ENCODE data around the gene CSRNP3. TPM values are rescaled to one million over a fixed set of nuclear protein-coding genes. Genes with fewer than 3 reads are reported as not detected.
"Not testable (repeated sequence)": the region's sequence is repeated elsewhere in the genome, so short reads cannot be mapped to it uniquely, and the experiment has no call there.

CSRNP3 gene
- total RNA-seq, 1 experiment from 2014 or later = not detected

DNA sequence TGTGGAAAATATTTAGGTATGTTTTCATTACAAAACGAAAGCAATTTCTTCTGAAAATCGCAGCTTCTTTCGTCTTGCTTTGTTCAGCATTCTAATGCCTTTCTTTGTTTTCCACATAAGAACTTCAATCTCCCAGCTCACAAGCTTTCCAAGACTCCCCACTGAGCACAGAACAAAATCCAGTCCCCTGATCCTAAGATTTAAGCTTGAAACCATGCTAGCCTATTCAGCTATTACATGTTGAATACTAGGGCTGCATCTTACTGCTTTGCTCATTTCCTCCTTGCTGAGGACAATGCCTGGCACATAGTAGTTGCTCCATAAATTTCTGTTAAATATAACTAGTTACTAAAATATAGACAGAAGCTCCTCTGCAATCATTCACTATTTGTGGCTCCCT lies 163.9 kb downstream of the CSRNP3 start:
- no peak for DNase-seq (ENCODE audit: low read depth)

DNA sequence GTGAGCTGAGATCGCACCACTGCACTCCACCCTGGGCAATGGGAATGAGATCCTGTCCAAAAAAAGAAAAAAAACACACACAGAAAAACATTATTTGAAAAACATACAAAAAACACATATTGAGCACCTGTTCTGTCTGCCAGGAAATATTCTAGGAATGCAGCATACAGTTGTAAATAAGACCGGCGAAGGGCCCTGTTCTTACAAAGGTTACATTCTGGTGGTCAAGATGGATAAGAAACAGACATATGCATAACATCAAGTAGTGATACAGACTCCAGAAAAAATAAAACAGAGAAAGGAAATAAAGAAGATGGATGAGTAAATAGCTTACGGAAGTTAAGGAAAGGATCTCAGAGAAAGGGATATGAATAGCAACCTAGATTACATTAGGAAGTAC lies 164.8 kb downstream of the CSRNP3 start:
- DNase-seq (ENCODE audit: low read depth) = no peak

DNA sequence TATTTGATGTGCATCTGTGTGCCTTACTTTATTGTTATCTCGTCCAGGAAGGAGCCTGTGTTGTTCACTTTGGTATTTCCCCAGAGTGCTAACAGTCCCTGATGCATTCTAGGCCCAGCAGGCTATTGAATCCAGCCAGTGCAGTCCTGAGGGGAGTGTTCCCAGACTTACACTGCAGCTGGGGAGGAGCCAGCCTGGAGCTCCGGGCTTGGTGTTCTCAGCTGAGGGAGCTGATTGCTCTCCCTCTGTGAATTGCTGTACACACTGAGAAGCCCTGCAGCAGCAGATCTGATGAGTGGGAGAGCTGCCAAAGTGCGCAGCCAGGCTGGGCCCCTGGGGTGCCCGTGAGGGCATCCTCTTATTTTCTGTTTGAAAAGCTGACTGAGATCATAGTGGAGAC lies 165.4 kb downstream of the CSRNP3 start:
- no peak for DNase-seq (ENCODE audit: low read depth)

DNA sequence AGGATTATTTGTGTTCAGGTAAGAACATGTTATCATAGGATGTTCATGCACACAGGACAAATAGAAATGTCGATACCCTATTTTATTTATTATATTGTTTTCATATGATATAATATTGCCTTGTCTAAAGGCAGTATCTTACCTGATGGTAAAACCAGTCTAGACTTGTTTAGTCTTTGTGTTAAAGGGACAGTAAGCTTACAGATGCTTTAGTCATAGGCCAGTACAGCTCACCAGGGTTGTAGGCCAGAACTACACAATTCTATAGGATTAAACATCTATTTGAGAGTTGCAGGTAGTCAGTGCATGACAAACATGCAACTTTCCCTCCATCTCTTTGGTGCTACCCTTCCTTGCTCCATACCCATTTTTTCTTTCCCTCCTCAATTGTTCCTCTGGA lies 166.0 kb downstream of the CSRNP3 start:
- DNase-seq (ENCODE audit: low read depth) = no peak

DNA sequence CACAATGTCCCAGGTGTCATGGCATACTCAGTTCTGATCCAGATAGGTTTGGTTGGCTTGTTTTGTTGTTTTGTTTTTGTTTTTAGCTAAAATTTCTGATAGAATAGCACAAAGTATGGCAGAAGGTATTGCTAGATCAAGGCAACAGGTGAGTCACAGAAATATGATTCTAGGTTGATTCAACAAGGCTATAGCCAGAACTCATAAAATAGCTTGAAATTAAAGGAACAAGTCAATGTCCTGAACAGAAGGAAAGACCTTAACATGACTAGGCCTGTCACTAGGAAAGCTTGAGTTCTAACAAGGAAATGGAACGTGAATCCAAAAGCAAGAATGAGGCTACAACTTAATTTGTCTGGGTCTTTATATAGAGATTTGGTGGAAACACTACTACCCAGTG lies 167.5 kb downstream of the CSRNP3 start:
- DNase-seq (ENCODE audit: low read depth) = no peak

DNA sequence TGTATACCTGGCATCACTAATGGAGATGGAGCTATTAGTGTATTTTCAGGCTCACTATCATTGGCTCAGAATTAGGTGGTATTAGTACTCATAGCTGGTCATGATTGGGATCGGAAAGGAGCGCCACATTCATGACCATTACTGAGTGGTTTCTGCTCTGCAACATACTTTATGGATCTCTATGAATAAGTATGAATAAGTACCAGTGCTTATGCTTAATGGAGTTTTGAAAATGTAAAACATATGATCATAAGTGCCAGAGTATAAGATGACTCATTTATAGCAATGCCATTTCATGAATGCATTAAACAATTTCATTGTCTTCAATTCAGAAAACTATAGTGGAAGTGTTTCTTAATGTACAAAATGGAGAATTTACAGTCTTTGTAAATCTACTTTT lies 167.9 kb downstream of the CSRNP3 start:
- no peak for DNase-seq (ENCODE audit: low read depth)

DNA sequence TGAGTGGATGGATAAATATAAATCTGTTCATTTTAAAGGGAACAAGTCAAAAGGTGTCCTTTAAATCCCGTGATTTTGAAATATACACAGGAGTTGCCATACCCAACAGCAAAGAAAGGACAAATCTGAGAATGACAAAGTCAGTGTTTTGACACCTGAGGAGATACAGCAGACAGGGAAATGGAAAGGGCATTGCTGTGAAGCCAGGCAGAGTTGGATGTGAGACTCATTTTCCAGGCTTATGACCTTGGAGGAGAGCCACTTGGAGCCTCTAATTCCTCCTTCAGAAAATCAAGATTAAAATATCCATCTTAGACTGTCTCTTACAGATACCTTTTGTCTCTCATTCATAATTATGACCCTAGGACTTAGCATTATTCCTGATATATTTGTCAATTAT lies 170.0 kb downstream of the CSRNP3 start:
- DNase-seq (ENCODE audit: low read depth) = no peak

DNA sequence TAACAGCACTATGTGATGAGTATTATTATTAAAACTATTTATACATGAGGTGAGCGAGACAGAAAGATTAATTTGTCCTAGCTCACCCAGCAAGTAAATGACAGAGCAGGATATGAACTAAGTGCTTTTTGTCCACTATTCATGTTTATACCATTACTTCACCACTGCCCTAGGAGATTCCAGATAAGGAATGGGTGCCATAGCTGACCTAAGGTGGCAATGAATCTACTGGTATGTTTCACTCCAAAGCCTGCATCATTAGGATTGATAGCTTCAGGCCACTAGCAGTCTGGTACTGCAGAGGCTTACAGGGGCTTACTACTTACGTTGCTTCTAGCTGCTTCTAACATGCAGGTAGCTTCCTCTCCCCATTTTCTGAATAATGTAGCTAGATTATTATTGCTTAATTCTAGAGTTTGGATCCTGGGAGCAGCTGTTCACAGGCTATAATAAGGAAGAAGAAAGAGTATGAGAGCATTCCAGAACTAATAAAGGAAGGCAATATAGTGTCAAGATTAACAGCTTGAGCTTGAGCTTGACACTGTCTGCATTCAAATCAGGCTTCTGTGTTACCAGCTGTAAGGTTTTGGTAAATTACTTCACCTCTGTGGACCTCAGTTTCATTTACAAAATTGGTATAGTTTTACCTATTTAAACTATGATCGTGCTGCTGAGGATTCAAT lies 170.9 kb downstream of the CSRNP3 start:
- DNase-seq (ENCODE audit: low read depth) = no peak

DNA sequence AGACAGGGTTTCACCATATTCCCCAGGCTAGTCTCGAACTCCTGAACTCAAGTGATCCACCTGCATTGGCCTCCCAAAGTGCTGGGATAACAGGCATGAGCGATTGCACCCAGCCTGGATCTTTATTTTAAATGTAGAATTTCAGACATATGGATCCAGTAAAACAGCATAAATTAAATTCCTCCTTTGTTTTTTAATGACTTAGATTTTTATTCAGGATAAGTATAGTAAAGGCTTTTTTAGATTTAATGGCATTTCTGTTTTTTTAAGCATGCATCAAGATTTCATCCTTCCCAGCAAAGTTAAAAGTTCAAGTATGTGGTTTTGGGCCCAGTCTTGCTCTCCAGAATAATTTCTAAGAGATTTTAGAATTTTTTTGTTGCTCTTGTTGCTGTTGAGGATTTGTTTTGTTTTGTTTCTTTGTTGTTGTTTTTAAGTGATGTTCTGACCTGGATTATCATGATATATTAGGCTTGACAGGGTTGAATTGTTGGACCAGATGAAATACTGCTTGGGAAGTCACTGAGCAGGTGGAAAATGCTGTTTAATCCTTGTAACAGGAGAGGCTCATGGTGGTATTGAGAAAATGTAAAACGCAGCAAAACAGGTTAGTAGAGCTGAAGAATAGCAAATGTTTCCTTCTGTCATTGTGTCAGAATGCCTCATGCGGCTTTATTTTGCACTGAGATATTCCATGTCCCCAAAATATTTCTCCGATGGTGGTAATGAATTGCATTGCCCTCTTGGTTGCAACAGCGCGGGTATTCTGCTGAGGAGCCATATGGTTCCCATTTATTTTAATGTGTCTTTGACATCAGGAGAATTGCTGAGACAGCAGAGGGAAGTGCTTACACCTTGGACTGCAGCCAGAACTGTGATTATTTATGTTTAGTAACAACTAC lies 176.7 kb downstream of the CSRNP3 start:
- DNase-seq (ENCODE audit: low read depth) = no peak

DNA sequence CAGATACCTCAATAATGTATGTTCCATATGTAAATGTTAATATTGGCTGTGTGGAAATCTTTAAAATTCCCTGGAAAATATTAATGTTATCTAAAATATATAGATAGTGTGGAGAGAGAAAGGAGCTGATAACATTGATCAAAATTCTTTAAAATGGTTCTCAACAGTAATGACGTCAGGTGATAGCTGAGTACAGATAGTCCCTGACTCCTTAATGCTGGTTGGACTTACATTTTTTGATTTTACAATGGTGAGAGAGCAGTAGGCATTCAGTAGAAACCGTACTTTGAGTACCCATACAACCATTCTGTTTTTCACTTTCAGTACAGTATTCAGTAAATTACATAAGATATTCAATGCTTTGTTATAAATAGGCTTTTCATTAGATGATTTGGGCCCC lies 177.9 kb downstream of the CSRNP3 start:
- no peak for DNase-seq (ENCODE audit: low read depth)

DNA sequence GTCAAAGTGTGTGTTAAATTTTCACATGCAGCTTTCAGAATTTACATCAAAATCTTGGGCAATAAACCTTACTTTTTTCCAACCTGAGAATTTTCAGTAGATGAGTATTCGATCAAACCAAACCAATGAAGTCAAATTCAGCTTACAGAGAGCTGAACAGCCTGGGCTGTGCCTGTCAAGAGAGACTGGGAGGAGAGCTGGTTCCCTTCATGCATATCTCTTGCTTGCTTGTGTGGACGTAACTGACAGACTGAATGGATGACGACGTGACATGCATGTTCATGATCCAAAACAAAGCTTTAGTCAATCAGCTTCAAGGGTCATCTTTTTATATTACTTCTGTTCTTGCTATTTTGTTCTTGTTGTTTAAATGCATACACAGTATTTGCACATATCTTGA lies 179.3 kb downstream of the CSRNP3 start:
- DNase-seq (ENCODE audit: low read depth) = no peak

DNA sequence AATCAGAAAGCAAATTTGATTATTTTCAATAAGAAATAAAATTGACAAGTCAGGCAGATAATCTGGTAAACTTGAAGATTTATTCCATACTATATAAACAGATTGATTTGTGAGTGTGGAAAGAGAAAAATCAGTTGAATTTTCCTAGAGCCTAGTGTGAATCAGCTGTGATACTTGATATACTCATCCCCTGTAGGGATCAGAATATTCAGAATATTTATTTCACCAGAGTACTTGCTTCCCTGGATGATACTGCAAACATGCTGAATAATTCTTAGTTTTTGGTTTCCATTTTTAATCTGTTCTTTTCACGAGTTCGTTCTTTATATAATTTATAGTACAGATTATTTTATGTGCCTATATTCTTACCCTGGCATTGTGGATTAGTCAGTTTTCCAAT lies 181.7 kb downstream of the CSRNP3 start:
- DNase-seq (ENCODE audit: low read depth) = no peak

DNA sequence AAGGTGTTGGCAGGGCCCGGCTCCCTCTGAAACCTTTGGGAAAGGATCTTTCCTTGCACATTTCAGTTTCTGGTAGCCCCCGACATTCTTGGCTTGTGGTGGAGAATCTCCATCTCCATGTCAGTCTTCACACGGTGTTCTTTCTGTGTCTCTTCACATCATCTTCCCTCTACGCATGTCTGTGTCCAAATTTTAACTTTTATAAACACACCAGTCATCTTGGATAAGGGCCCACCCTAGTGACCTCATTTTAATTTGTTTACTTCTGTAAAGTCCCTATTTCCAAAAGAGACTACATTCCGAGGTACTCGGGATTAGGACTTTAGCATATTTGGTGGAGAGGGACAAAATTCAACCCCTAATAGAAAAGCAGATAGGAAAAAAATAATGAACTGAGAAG lies 186.2 kb downstream of the CSRNP3 start:
- no peak for DNase-seq (ENCODE audit: low read depth)

DNA sequence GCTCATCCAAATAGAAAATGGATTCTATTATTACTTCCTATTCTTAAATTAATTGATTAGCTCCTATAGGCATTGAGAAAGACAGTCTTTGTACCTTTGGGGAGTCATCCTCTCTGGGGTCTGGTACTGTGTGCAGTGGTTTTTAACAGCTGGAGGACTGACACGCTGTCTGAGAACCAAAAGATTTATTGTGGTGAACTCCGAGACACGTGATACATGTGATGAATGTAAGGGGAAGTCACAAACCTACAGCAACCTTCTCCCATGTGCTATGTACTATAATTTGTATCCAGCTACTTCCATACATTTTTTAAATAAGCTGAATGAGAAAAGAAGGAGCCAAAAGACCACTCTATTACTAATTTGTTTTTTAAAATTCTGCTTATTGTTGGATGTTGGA lies 190.9 kb downstream of the CSRNP3 start:
- DNase-seq (ENCODE audit: low read depth) = no peak

DNA sequence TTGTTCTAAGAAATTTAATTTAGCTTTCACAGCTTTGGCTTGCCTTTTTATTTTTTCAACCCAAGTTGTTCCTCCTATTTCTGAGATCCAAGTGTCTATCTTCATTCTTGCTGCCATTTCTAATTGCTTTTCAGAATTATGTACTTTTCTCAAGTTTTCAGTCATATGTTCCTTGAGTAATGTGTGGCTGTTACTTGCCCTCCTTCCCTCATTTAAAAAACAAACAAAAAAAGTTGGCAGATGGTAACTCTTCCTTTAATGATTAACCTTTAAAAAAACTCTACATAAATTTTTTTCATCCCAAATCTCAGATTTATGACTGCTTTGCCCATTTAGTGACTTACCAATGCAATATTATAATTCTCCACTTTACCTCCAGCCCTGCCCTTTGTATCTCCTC lies 193.2 kb downstream of the CSRNP3 start:
- DNase-seq (ENCODE audit: low read depth) = no peak

DNA sequence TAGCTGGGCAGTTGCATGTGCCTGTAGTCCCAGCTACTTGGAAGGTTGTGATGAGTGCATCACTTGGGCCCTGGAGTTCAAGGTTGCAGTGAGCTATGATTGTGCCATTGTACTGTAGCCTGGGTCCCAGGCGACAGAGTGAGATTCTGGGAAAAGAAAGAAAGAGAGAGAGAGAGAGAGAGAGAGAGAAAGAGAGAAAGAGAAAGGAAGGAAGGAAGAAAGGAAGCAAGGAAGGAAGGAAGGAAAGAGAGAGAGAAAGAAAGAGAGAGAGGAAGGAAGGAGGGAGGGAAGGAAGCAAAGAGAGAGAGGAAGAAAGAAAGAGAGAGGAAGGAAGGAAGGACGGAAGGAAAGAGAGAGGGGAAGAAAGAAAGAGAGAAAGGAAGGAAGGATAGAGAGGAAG lies 196.1 kb downstream of the CSRNP3 start:
- no peak for DNase-seq (ENCODE audit: low read depth)

DNA sequence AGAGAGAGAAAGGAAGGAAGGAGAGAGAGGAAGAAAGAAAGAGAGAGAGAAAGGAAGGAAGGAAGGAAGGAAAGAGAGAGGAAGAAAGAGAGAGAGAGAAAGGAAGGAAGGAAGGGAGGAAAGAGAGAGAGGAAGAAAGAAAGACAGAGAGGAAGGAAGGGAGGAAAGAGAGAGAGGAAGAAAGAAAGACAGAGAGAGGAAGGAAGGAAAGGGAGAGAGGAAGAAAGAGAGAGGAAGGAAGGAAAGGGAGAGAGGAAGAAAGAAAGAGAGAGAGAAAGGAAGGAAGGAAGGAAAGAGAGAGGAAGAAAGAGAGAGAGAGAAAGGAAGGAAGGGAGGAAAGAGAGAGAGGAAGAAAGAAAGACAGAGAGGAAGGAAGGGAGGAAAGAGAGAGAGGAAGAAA lies 196.6 kb downstream of the CSRNP3 start:
- DNase-seq (ENCODE audit: low read depth) = not testable (repeated sequence)

DNA sequence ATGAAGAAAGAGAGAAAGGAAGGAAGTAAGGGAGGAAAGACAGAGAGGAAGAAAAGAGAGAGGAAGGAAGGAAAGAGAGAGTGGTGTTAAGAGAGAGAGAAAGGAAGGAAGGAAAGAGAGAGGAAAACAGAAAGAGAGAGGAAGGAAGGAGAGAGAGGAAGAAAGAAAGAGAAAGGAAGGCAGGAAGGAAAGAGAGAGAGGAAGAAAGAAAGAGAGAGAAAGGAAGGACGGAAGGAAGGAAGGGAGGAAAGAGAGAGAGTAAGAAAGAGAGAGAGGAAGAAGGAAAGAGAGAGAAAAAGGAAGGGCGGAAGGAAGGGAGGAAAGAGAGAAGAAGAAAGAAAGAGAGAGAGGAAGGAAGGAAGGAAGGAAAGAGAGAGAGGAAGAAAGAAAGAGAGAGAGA lies 197.1 kb downstream of the CSRNP3 start:
- no peak for DNase-seq (ENCODE audit: low read depth)

DNA sequence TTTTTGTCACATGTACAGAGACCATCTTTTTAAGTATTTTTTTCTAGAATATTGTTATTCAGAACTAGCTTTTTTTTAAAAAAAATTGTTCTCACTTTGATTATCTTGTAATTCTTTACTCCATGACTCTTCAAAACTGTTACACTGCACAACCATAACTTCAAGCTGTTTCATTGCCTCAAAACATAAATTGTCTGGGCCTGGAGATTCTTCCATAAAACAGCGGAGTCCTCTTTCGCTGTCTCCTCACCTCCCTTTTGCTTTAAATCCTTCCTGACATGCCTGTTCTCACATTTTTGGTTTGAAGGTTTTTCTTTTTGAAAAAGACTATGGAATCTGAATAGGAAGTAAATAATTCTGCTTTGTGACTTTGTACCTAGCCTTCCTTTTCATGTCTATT lies 197.9 kb downstream of the CSRNP3 start:
- DNase-seq (ENCODE audit: low read depth) = no peak

DNA sequence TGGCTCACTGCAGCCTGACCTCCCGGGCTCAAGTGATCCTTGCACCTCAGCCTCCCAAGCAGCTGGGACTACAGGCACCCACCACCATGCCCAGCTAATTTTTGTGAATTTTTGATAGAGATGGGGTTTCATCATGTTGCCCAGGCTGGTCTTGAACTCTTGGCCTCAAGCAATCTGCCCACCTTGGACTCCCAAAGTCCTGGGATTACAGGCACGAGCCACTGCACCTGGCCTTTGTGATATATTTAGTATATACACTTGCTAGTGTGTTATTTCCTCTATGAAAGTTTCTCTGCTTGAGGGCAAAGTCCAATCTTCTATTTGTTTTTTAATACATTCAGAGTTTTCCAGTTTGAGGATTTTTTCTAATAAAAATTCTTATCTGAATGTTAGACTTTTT lies 205.3 kb downstream of the CSRNP3 start:
- no peak for DNase-seq (ENCODE audit: low read depth)

DNA sequence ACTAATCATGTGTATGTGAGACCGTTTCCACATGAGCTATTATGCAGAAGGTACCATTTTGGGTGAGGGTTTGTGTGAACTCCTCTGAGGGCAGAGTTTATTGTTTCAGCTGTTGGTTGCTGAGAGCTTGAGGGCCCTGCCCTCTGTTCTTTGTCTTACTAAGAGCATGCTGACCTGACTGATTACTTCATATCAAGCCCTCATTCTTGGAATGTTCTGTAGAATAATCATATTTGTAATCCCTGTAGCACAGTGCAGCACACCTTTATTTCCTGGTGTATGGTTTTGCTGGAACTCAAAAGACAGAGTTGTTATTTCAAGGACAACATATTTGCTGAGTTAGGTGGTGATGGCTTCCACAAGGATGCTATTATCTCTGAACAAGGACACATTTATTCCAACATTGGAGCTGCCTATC lies 206.1 kb downstream of the CSRNP3 start:
- DNase-seq (ENCODE audit: low read depth) = no peak

DNA sequence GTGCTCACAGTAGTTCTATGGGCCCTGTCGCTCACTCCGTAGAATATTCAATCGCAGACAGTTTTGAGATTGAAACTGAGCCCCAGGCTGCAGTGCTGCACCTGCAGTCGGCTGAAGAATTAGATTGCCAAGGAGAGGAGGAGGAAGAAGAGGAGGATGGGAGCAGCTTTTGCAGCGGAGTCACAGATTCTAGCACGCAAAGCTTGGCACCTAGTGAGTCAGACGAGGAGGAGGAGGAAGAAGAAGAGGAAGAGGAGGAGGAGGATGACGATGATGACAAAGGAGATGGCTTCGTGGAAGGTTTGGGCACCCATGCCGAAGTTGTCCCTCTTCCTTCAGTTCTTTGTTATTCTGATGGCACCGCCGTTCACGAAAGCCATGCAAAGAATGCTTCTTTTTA lies 209.4 kb downstream of the CSRNP3 start:
- DNase-seq (ENCODE audit: low read depth) = no peak

DNA sequence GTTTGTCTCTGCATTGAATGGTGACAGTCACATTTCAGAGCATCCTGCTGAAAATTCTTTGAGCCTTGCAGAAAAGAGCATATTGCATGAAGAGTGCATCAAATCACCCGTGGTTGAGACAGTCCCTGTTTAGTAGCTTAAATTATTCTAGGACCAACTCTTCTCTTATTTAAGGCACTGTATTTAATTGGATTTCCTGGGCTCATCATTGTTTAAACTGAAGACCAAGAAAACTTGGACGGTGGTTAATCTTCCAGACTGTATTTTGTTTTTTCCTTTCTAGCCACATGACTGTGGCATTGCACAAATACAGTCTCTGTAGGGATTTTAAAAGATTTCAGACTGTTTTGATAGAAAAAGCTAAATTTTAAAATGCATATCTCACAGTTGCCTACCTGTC lies 210.1 kb downstream of the CSRNP3 start:
- DNase-seq (ENCODE audit: low read depth) = no peak
